H9 (cell line): ENCODE results near the gene CLEC2D. TPM values are rescaled to one million over a fixed set of nuclear protein-coding genes. Genes with fewer than 3 reads are reported as not detected.

ENCODE experiments used
- DNase-seq: peaks from one replicate; pipeline ENCODE4 v3.0.0-alpha.2; 2017
- H2AFZ ChIP-seq: one replicate; pipeline ENCODE4 v1.6.1; 2013; ENCODE audit warnings: mild to moderate bottlenecking, low read length, control low read depth, moderate library complexity
- H2AK5ac ChIP-seq: 2 replicates; pipeline ENCODE4 v1.6.1; 2013; ENCODE audit warnings: low read length, control low read depth, mixed read lengths; ENCODE audit not compliant: insufficient read length
- H2BK120ac ChIP-seq: one replicate; pipeline ENCODE4 v1.6.1; 2013; ENCODE audit warnings: low read depth, mild to moderate bottlenecking, low read length, control low read depth, inconsistent platforms; ENCODE audit not compliant: poor library complexity, severe bottlenecking
- H2BK12ac ChIP-seq: 2 replicates; pipeline ENCODE4 v1.6.1; 2013; ENCODE audit warnings: low read length, control low read depth, mixed read lengths, low read depth; ENCODE audit not compliant: insufficient read length
- H2BK15ac ChIP-seq: 2 replicates; pipeline ENCODE4 v1.6.1; 2013; ENCODE audit warnings: low read depth, low read length, control low read depth
- H2BK20ac ChIP-seq: one replicate; pipeline ENCODE4 v1.6.1; 2013; ENCODE audit warnings: low read depth, mild to moderate bottlenecking, low read length, control low read depth, inconsistent platforms; ENCODE audit not compliant: poor library complexity, severe bottlenecking
- H2BK5ac ChIP-seq: 2 replicates; pipeline ENCODE4 v1.6.1; 2013; ENCODE audit warnings: low read length, control low read depth, mixed read lengths; ENCODE audit not compliant: insufficient read length
- H3K14ac ChIP-seq: 2 replicates; pipeline ENCODE4 v1.6.1; 2013; ENCODE audit warnings: low read length, control low read depth; ENCODE audit not compliant: insufficient read depth
- H3K18ac ChIP-seq: 2 replicates; pipeline ENCODE4 v1.6.1; 2013; ENCODE audit warnings: low read depth, mild to moderate bottlenecking, mixed read lengths, low read length, control low read depth; ENCODE audit not compliant: insufficient read length
- H3K23ac ChIP-seq: 2 replicates; pipeline ENCODE4 v1.6.1; 2013; ENCODE audit warnings: low read length, control low read depth, mixed read lengths, low read depth; ENCODE audit not compliant: insufficient read length
- H3K23me2 ChIP-seq: 2 replicates; pipeline ENCODE4 v1.6.1; 2013; ENCODE audit warnings: low read depth, mild to moderate bottlenecking, mixed read lengths, low read length, control low read depth; ENCODE audit not compliant: insufficient read length, poor library complexity, severe bottlenecking
- H3K27ac ChIP-seq: 2 replicates; pipeline ENCODE4 v1.5.1; 2013; ENCODE audit warnings: low read length, control low read depth, mixed read lengths, low read depth; ENCODE audit not compliant: insufficient read length
- H3K27me3 ChIP-seq: 2 replicates; pipeline ENCODE4 v1.6.1; 2013; ENCODE audit warnings: low read length, control low read depth, inconsistent platforms; ENCODE audit not compliant: insufficient read depth
- H3K4ac ChIP-seq: 2 replicates; pipeline ENCODE4 v1.6.1; 2013; ENCODE audit warnings: low read depth, mild to moderate bottlenecking, control low read depth, inconsistent platforms, low read length, moderate library complexity
- H3K4me1 ChIP-seq: 2 replicates; pipeline ENCODE4 v1.6.1; 2013; ENCODE audit warnings: low read length, control low read depth, inconsistent platforms; ENCODE audit not compliant: insufficient read depth
- H3K4me2 ChIP-seq: 2 replicates; pipeline ENCODE4 v1.6.1; 2013; ENCODE audit warnings: low read length, control low read depth, mixed read lengths; ENCODE audit not compliant: insufficient read length, insufficient read depth
- H3K56ac ChIP-seq: 2 replicates; pipeline ENCODE4 v1.6.1; 2013; ENCODE audit warnings: low read depth, mild to moderate bottlenecking, mixed read lengths, low read length, control low read depth; ENCODE audit not compliant: insufficient read length
- H3K79me1 ChIP-seq: 2 replicates; pipeline ENCODE4 v1.6.1; 2013; ENCODE audit warnings: low read depth, mild to moderate bottlenecking, moderate library complexity, low read length, control low read depth, inconsistent platforms; ENCODE audit not compliant: insufficient read depth, poor library complexity, severe bottlenecking
- H3K79me2 ChIP-seq: 2 replicates; pipeline ENCODE4 v1.6.1; 2013; ENCODE audit warnings: low read length, control low read depth, inconsistent platforms; ENCODE audit not compliant: insufficient read depth
- H3K9ac ChIP-seq: 2 replicates; pipeline ENCODE4 v1.6.1; 2013; ENCODE audit warnings: low read length, control low read depth, mixed read lengths; ENCODE audit not compliant: insufficient read length; ENCODE audit errors: extremely low read depth
- H3K9me3 ChIP-seq: one replicate; pipeline ENCODE4 v1.6.1; 2013; ENCODE audit warnings: low read depth, low read length, inconsistent platforms; ENCODE audit not compliant: control insufficient read depth
- H3T11ph ChIP-seq: one replicate; pipeline ENCODE4 v1.6.1; 2013; ENCODE audit warnings: mild to moderate bottlenecking, low read length, control low read depth, inconsistent platforms
- H4K20me1 ChIP-seq: one replicate; pipeline ENCODE4 v1.6.1; 2013; ENCODE audit not compliant: control insufficient read depth, insufficient read length, insufficient read depth
- H4K5ac ChIP-seq: 2 replicates; pipeline ENCODE4 v1.6.1; 2013; ENCODE audit warnings: low read depth, mild to moderate bottlenecking, mixed read lengths, low read length, control low read depth; ENCODE audit not compliant: insufficient read length
- H4K8ac ChIP-seq: replicated peaks from 2 replicates; pipeline ENCODE4 v1.6.1; 2013; ENCODE audit warnings: low read length, control low read depth, mixed read lengths, low read depth; ENCODE audit not compliant: insufficient read length
- H4K91ac ChIP-seq: 2 replicates; pipeline ENCODE4 v1.6.1; 2013; ENCODE audit warnings: low read depth, mild to moderate bottlenecking, moderate library complexity, mixed read lengths, low read length, control low read depth; ENCODE audit not compliant: insufficient read length
- H3K27ac Mint-ChIP-seq, 3 experiments: 2 replicates in 2 of 3; 3 replicates in 1 of 3; pipeline ENCODE4 v1.8.0; 2020 to 2021; ENCODE audit warnings: mixed read lengths in 3 of 3, mild to moderate bottlenecking in 1 of 3, moderate library complexity in 1 of 3
- H3K27me3 Mint-ChIP-seq: 2 replicates; pipeline ENCODE4 v1.8.0; 2021; ENCODE audit warnings: low read depth, mild to moderate bottlenecking, moderate library complexity, mixed read lengths
- H3K36me3 Mint-ChIP-seq, 3 experiments: 2 replicates in 2 of 3; 3 replicates in 1 of 3; pipeline ENCODE4 v1.8.0; 2020 to 2021; ENCODE audit warnings: low read depth in 3 of 3, mixed read lengths in 3 of 3; ENCODE audit not compliant: insufficient read depth in 1 of 3
- H3K4me1 Mint-ChIP-seq, 2 experiments: 2 replicates each; pipeline ENCODE4 v1.8.0; 2020; ENCODE audit warnings: mixed read lengths in 2 of 2
- H3K4me3 Mint-ChIP-seq, 2 experiments: 2 replicates in 1 of 2; 3 replicates in 1 of 2; pipeline ENCODE4 v1.8.0; 2020 to 2021; ENCODE audit warnings: mild to moderate bottlenecking in 2 of 2, mixed read lengths in 2 of 2, moderate library complexity in 1 of 2
- H3K9me3 Mint-ChIP-seq, 2 experiments: 2 replicates in 1 of 2; 3 replicates in 1 of 2; pipeline ENCODE4 v1.8.0; 2020; ENCODE audit warnings: mild to moderate bottlenecking in 2 of 2, mixed read lengths in 2 of 2, moderate library complexity in 1 of 2
- CTCF ChIP-seq: fragments of 200-600 bp; sonication (generic); conservative IDR thresholded peaks from 3 replicates; pipeline ENCODE4 v1.8.0; 2021; ENCODE audit warnings: antibody characterized with exemption, mild to moderate bottlenecking
- WGBS: extraction: QIAGEN DNeasy Blood & Tissue Kit; methylation state at CpG from one replicate; pipeline ENCODE4 v1.1.7; 2013; ENCODE audit warnings: missing lambda C conversion rate, low lambda C conversion rate, mixed read lengths; ENCODE audit not compliant: insufficient read length; ENCODE audit errors: extremely low coverage; 5-methylcytosine and 5-hydroxymethylcytosine counted together
- total RNA-seq: library from RNA; stranded (reverse); gene quantifications from 2 replicates; pipeline ENCODE4 v1.2.1, GENCODE V29; 2021

Gene CLEC2D
- total RNA-seq, 1 experiment from 2014 or later = 2.1 TPM

DNA sequence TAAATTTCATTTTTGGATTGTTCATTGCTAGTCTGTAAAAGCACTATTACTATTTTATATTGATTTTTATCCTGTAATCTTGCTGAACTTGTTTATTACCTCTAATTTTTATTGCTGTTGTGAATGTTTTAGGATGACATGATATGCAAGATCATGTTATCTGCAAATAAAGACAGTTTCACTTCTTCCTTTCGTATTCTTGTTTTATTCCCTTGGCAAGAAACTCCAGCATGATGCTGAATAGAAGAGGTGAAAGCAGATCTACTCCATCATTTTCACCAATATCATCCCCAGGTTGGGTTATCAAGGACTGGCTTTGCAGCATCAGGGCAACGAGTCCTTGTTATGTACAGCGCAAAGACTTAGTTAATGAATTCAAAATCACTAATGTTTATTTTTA lies 66.1 kb downstream of the CLEC2D start:
- Histone ChIP-seq H3K27ac (no peak overlapping the region), H3K9ac (no peak overlapping the region), H3K9me3 (no peaks in the 10 kb centered on the region), H2AK5ac (no peak overlapping the region), H2BK12ac (no peak overlapping the region), H3K56ac (no peak overlapping the region), H3K23ac (no peak overlapping the region), H3K23me2 (no peaks in the 10 kb centered on the region), H2BK5ac (no peak overlapping the region), H2AFZ (no peak overlapping the region), H4K8ac (no peak overlapping the region), H4K91ac (no peak overlapping the region), H2BK20ac (no peak overlapping the region), H3K4me1 (no peaks in the 10 kb centered on the region), H2BK15ac (no peak overlapping the region), H3T11ph (no peak overlapping the region), H3K18ac (no peak overlapping the region), H3K14ac (no peak overlapping the region), H3K79me1 (no peaks in the 10 kb centered on the region), H2BK120ac (no peak overlapping the region), H3K4me2 (no peak overlapping the region), H3K4ac (no peak overlapping the region), H3K27me3 (no peaks in the 10 kb centered on the region), H4K20me1 (no peaks in the 10 kb centered on the region), H4K5ac (no peak overlapping the region), H3K79me2 (no peaks in the 10 kb centered on the region)
- no CpG with 5 or more reads among the region's 3 CpGs for WGBS
- Mint-ChIP-seq H3K4me3 (no peak overlapping the region), H3K36me3 (no peaks in the 10 kb centered on the region; a peak in 1 of 7 replicates), H3K27me3 (no peaks in the 10 kb centered on the region), H3K27ac (no peak overlapping the region), H3K9me3 (no peaks in the 10 kb centered on the region; a peak in 1 of 5 replicates), H3K4me1 (no peaks in the 10 kb centered on the region)
- DNase-seq = no peak
- TF ChIP-seq CTCF = no peak
